Stimulated activated CD4-positive, alpha-beta T cell treated with anti-CD3 and anti-CD28 coated beads, Interleukin-1b, Interleukin-23, amount 100 ng/mL, for 48 hours (primary cell): ENCODE results near the gene ST8SIA1.
"Not testable (repeated sequence)": the region's sequence is repeated elsewhere in the genome, so short reads cannot be mapped to it uniquely, and the experiment has no call there.

ENCODE experiments used
- DNase-seq: peaks from one replicate; pipeline ENCODE4 v3.0.0-alpha.2; 2020

ST8SIA1 gene

GRCh38 chr12:22160396-22161003, 174.0 kb downstream of the ST8SIA1 start:
- no peak for DNase-seq

DNA sequence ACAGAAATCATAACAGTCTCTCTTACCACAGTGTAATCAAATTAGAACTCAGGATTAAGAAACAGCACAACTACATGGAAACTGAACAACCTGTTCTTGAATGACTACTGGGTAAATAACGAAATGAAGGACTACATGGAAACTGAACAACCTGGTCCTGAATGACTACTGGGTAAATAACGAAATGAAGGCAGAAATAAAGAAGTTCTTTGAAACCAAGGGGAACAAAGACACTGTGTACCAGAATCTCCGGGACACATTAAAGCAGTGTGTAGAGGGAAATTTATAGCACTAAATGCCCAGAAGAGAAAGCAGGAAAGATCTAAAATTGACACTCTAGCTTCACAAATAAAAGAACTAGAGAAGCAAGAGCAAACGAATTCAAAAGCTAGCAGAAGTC, 185.2 kb downstream of the ST8SIA1 start:
- not testable (repeated sequence) for DNase-seq

DNA sequence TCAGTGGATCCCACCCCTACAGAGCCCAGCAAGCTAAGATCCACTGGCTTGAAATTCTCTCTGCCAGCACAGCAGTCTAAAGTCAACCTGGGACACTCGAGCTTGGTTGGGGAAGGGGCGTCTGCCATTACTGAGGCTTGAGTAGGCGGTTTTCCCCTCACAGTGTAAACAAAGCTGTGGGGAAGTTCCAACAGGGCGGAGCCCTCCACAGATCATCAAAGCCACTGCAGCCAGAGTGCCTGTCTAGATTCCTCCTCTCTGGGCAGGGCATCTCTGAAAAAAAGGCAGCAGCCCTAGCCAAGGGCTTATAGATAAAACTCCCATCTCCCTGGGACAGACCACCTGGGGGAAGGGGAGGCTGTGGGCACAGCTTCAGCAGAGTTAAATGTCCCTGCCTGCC, 187.8 kb downstream of the ST8SIA1 start:
- DNase-seq = not testable (repeated sequence)
